Stimulated activated CD4-positive, alpha-beta T cell treated with anti-CD3 and anti-CD28 coated beads, Interleukin-2, amount 100 ng/mL, for 24 hours (primary cell): ENCODE measurements around the gene MPV17.
"Not testable (repeated sequence)": the region's sequence is repeated elsewhere in the genome, so short reads cannot be mapped to it uniquely, and the experiment has no call there.

Experiments used
- DNase-seq, 2 donors: peaks; one replicate each; pipeline ENCODE4 v3.0.0-alpha.2; 2020

Gene MPV17

GRCh38 chr2:27322301-27322765, 564 bp downstream of the MPV17 start:
- DNase-seq: peak in 1 of 2 donors; percentile 24

DNA sequence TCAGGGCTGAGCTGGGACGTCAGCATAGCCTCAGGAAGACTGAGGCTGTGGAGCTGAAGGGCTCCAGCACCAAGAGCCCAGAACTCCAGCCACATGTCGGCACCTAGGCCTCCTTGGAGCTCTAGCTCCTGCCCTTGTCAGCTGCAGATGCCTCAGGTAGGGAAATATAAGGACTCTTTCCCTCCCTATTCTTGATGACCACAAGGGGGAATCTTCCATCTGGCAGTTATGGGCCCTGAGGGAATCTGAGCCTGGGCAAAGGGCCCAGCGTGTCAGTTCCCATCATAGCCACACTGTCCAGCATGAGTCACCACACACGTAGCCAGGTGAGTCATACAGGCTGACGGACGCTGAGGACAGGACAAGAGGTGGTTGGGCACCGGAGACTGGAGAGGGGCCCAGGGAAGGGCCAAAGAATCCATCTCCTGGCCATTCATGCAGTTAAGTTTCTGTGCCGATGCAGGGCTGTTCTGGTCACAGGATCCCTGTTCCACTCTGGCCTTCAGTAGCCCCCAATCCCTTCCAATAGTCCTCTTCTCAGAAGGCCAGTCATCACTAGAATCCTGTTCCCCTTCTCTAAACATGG, 1.8 kb downstream of the MPV17 start:
- DNase-seq: no peak

DNA sequence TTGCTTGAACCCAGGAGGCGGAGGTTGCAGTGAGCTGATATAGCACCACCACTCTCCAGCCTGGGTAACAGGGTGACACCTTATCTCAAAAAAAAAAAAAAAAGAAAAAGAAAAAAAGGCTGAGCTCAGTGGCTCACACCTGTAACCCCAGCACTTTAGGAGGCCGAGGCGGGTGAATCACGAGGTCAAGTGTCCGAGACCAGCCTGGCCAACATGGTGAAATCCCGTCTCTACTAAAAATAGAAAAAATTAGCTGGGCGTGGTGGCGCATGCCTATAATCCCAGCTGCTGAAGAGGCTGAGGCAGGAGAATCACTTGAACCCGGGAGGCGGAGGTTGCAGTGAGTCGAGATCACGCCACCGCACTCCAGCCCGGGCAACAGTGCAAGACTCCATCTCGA, 3.1 kb downstream of the MPV17 start:
- DNase-seq: not testable (repeated sequence)

GRCh38 chr2:27316655-27317412, 6.1 kb downstream of the MPV17 start:
- DNase-seq: no peak

- DNase-seq: no peak
Measured at GRCh38 chr2:27315122-27315521, 7.8 kb downstream of the MPV17 start.

- no peak for DNase-seq
Measured at GRCh38 chr2:27314709-27315108, 8.2 kb downstream of the MPV17 start.

- no peak for DNase-seq
Measured at GRCh38 chr2:27313882-27314645, 8.8 kb downstream of the MPV17 start.

DNA sequence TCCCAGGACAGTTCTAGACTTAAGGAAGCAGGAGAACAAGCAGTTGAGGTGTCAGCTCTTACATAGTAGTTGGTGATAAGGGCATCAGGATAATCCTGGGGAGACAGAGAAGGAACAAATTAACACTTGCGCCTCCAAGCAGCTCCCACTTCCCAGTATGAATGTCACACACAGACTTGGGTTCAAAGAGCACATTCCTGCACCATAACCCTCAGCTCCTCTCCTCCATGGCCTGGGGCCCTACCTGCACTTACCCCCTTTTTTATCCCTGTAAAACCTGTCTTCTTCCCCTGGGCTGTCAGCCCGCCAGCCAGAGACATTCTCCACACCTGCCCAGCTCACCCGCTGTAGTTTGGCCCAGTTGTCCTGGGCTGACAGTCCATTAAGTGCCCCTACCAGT, 10.7 kb downstream of the MPV17 start:
- no peak for DNase-seq

- DNase-seq: no peak
Measured at GRCh38 chr2:27309651-27310050, 13.2 kb downstream of the MPV17 start.

GRCh38 chr2:27308359-27308881, 14.5 kb downstream of the MPV17 start, which contains the start of gene UCN:
Gene UCN (minus strand): TSS chr2:27308445. CDS start chr2:27307895, 550 bp downstream.
- no peak for DNase-seq

- no peak for DNase-seq
Measured at GRCh38 chr2:27307545-27308358, 15.1 kb downstream of the MPV17 start.

GRCh38 chr2:27307287-27307544, 15.7 kb downstream of the MPV17 start:
- DNase-seq: no peak

DNA sequence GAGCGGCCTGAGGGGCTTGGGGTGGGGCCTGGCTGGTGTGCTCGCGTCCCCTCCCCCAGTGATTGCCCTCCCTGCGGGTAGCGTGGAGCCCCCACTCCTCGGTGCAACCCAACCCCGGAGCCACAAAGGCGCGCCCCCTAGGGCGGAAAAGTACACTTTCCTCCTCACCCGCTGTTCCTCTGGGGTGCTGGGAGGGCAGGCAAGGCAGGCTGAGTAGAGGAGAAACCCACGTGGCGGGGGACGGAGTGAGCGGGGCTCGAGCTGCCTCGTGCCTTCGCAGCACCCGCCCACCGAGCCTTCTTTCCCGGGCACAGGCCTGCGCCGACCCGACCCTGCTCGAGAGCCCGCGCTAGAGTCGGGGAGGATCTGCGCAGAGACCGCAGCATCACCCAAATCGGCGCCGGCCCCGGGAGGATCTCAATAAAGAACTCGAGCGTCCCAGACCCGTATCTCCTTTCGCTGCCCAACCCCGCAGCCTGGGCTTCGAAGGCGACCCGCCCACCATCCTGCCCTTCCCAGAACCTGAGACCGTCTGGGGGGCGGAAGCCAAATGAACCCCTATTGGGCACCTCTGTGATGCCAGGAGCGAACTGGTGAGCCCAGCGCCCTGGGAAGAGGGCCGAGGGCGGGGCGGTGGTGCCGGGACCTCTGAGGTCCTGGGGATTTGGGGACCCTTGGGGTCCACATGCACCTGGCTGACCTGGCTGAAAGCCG, 16.2 kb downstream of the MPV17 start:
- DNase-seq: peak; percentile 46 to 49

DNA sequence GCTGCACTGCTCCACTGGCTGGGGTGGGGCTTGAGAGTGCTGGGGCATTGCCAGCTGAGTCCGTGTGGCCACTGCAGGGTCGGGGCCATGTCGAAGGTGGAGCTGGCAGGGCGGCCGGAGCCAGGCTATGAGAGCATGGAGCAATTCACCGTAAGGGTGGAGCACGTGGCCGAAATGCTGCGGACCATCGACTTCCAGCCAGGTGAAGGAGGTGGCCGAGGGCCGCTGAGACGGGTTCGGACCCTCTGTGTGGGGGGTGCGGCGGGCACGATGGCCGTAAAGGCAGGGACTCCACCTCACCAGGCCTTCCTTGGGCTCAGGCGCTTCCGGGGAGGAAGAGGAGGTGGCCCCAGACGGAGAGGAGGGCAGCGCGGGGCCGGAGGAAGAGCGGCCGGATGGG, 16.8 kb downstream of the MPV17 start:
- no peak for DNase-seq

DNA sequence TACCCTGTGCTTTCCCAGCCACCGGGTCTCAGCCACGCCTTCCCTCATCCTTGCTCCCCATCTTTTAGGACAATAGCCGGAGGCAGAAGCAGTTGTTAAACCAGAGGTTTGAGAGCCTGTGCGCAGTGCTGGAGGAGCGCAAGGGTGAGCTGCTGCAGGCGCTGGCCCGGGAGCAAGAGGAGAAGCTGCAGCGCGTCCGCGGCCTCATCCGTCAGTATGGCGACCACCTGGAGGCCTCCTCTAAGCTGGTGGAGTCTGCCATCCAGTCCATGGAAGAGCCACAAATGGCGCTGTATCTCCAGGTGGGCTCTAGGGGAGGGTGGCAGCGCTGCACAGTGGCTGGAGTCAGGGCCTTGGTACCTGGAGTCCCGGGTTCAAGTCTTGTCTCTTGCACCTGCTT, 17.4 kb downstream of the MPV17 start:
- no peak for DNase-seq

DNA sequence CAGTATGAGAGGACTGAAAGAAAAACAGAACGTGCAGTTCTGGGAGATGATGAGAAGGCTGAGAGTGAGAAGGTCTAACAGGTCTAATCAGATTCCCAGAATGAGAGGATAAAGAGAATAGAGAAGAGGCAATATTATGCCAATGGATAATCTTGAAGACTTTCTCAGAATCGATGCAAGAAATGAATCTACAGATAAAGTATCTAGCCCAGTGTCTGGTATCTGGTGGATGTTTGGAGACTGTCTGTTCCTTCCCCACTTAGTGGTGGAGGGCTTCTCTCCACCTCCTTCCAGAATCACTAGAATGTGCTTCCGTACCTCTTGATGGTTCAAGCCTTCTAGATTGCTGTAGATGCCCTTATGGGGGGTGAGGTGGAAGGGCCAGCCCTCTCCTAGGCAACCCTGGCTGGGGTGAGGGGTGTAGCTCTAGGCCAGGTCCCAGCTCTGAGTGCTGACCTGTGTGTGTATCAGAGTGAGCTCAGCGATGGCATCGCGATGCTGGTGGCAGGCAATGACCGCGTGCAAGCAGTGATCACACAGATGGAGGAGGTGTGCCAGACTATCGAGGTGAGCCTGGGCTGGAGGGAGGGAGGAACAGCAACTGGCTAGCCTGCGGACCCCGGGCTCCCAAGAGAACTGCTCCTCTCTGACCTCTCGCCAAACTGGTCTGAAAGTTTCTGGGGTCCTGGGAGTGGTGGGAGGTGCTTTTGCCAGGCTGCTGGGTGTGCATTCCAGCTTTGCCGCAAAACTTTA, 18.2 kb downstream of the MPV17 start:
- DNase-seq: no peak

DNA sequence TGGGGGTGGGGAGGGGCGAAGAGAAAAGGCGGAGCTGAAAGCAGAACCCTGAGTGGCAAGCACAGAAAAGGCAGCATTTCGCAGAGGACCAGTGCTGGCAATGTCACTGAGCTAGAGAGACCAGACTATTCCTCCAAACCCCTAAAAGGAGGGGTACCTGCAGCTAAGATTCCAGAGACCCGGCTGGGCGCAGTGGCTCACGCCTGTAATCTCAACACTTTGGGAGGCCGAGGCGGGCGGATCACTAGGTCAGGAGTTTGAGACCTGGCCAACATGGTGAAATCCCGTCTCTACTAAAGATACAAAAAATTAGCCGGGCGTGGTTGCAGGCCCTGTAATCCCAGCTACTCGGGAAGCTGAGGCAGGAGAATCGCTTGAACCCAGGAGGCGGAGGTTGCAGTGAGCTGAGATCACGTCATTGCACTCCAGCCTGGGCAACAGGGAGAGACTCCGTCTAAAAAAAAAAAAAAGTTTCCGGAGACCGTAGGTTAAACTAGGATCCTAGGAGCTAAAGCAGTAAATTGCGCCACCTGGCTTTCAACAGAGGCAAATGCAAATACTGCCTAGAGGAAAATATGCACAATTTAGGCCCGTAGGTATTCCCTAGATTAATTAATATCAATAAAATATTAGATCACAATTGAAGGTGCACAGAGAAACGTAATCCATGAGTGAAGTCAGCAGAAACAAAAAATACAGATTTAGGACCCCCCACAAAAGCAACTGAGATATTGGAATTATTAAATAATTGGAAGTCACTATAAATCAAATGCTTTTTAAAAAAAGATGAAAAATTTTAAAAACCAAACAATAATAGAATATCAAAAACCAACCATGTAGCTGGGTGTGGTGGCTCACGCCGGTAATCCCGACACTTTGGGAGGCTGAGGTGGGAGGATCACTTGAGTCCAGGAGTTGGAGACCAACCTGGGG, 19.5 kb downstream of the MPV17 start:
- peak; percentile 31 to 46 for DNase-seq

DNA sequence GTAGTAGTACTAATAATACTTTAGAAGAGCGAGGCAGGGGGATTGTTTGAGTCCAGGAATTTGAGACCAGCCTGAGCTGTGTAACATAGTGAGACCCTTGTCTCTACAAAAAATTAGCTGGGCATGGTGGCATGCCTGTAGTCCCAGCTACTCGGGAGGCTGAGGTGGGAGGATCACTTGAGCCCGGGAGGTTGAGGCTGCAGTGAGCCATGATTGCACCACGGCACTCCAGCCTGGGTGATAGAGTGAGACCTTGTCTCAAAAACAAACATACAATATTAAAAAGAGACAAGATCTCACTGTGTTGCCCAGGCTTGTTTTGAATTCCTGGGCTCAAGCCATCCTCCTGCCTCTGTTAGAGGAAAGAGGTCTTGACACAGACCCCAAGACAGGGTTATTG, 22.3 kb downstream of the MPV17 start:
- not testable (repeated sequence) for DNase-seq

DNA sequence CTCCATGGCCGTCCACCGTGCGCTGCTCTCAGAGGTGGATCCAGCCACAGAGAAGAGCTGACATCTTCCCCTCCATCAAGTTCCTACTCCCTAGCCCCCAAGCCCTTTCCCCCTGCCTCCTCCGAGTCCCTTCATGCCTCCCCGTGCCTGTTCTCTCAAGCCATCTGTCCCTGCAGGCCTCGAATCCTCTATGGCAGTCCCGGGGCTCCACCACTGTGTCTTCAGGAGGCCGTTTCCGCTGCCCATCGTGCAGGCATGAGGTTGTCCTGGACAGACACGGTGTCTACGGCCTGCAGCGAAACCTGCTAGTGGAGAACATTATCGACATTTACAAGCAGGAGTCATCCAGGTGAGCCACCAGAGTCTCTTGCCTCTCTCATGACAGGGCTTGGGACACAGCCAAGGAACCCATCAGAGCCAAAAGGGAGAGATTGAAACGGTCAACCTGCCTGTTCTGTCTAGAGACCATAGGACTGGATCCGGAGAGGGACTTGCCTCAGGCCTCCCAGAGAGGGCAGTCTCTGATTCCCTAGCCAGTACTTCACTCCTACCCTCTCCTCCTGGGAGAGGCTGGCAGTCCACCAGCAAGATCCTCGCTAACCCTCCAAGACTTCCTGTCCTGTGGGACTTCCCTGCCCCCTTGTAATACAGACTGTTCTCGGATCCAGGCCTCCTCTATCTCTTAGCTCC, 24.4 kb downstream of the MPV17 start:
- no peak for DNase-seq

DNA sequence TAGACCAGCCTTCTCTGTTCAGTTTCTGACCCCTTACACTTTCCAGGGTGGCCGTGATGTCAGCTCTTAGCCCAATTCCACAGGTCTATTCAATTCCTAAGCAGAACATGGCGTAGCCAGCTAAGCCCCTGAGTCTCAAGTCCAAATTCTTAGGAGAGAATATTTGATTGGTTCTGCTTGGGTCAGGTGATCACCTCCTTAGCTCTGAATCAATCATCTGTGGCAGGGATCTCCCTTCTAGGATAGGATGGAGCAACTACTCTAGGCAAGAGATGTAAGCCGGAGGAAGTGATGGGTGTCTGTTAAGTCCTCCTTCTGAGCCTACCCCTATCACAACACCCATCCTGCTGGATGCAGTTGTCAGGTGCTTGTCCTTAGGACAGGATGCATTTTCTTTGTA, 25.7 kb downstream of the MPV17 start:
- no peak for DNase-seq
